ENCODE results near the gene OTUB2.

- TF ChIP-seq, protein P1, sequence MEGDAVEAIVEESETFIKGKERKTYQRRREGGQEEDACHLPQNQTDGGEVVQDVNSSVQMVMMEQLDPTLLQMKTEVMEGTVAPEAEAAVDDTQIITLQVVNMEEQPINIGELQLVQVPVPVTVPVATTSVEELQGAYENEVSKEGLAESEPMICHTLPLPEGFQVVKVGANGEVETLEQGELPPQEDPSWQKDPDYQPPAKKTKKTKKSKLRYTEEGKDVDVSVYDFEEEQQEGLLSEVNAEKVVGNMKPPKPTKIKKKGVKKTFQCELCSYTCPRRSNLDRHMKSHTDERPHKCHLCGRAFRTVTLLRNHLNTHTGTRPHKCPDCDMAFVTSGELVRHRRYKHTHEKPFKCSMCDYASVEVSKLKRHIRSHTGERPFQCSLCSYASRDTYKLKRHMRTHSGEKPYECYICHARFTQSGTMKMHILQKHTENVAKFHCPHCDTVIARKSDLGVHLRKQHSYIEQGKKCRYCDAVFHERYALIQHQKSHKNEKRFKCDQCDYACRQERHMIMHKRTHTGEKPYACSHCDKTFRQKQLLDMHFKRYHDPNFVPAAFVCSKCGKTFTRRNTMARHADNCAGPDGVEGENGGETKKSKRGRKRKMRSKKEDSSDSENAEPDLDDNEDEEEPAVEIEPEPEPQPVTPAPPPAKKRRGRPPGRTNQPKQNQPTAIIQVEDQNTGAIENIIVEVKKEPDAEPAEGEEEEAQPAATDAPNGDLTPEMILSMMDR (IDR thresholded peaks at IDR 0.05; ENCODE audit: extremely low read depth in 1 of 2, insufficient read depth in 1 of 2, low read depth in 1 of 2, low read length in 2 of 2) = no peak
- TF ChIP-seq POLR2AphosphoS5 (IDR thresholded peaks at IDR 0.05; ENCODE audit: insufficient read depth, low read depth, low read length) (no peak), POLR2A (IDR thresholded peaks at IDR 0.05; ENCODE audit: low read depth, low read length) (no peak), MAX (IDR thresholded peaks at IDR 0.05; ENCODE audit: insufficient read depth, insufficient read length) (no peak), EZH2 (IDR thresholded peaks at IDR 0.05; ENCODE audit: borderline replicate concordance, low read depth, low read length, severe bottlenecking) (no peak), GATA2 (IDR thresholded peaks at IDR 0.05; ENCODE audit: insufficient read depth, insufficient read length, low read depth, low read length) (no peak), FOS (IDR thresholded peaks at IDR 0.05; ENCODE audit: borderline replicate concordance, insufficient read depth, low read length) (no peak), JUN (IDR thresholded peaks at IDR 0.05; ENCODE audit: borderline replicate concordance, insufficient read depth, insufficient read length, low read depth) (no peak), MYC (IDR thresholded peaks at IDR 0.05; ENCODE audit: low read depth, low read length) (no peak)
Observed at GRCh38 chr14:94019329-94019728, 6.8 kb upstream of the OTUB2 start.
